Astrocyte of the cerebellum (primary cell): ENCODE measurements around the gene NOSIP.

Experiments
- DNase-seq: peaks from one replicate; pipeline ENCODE4 v3.0.0-alpha.2; 2011; ENCODE audit warnings: low read depth
- H3K4me3 ChIP-seq: 2 replicates; pipeline ENCODE4 v1.5.1; 2011; ENCODE audit warnings: mild to moderate bottlenecking, low read depth, low read length, moderate library complexity
- in situ Hi-C: cut with HindIII; loops from 2 replicates; pipeline ENCODE4 v1.10.0; 2017; ENCODE audit warnings: low sequenced_read_pairs
- TF ChIP-seq, protein P1 (sequence below): IDR thresholded peaks from 2 replicates; pipeline ENCODE4 v1.5.1; 2012; ENCODE audit warnings: low read length, low read depth, moderate library complexity, mild to moderate bottlenecking; ENCODE audit errors: missing control alignments

The NOSIP gene

DNA sequence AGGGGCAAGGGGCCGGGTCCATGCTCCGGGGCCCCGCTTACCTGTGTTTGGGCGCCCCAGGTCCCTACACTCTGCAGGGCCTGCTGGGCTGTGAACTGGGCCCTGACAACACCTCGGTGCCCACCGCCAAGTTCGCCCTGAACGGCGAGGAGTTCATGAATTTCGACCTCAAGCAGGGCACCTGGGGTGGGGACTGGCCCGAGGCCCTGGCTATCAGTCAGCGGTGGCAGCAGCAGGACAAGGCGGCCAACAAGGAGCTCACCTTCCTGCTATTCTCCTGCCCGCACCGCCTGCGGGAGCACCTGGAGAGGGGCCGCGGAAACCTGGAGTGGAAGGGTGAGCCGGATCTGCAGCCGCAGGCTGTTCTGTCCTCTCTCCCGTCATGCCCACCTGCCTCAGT lies 66.2 kb downstream of the NOSIP start:
- in situ Hi-C loops: loop anchor here (5.0 to 10.0 kb wide), 2 partner anchors 48 to 131 kb away; partner anchors contain the start of genes RRAS and SCAF1
- H3K4me3 ChIP-seq: peak overlapping the region; percentile 78
- no peak for DNase-seq
- TF ChIP-seq, protein P1, sequence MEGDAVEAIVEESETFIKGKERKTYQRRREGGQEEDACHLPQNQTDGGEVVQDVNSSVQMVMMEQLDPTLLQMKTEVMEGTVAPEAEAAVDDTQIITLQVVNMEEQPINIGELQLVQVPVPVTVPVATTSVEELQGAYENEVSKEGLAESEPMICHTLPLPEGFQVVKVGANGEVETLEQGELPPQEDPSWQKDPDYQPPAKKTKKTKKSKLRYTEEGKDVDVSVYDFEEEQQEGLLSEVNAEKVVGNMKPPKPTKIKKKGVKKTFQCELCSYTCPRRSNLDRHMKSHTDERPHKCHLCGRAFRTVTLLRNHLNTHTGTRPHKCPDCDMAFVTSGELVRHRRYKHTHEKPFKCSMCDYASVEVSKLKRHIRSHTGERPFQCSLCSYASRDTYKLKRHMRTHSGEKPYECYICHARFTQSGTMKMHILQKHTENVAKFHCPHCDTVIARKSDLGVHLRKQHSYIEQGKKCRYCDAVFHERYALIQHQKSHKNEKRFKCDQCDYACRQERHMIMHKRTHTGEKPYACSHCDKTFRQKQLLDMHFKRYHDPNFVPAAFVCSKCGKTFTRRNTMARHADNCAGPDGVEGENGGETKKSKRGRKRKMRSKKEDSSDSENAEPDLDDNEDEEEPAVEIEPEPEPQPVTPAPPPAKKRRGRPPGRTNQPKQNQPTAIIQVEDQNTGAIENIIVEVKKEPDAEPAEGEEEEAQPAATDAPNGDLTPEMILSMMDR: no peak

DNA sequence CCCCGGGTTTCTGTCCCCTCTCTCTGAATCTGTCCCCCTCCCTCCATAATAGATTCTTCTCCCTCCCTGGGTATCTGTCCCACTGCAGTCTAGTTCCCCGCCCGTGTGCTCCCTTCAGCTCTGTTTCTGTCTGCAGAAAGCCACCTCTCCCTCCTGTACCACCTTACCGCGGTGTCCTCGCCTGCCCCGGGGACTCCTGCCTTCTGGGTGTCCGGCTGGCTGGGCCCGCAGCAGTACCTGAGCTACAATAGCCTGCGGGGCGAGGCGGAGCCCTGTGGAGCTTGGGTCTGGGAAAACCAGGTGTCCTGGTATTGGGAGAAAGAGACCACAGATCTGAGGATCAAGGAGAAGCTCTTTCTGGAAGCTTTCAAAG lies 66.6 kb downstream of the NOSIP start:
- in situ Hi-C loops: loop anchor here (5.0 to 10.0 kb wide), 2 partner anchors 49 to 131 kb away; partner anchors contain the start of genes RRAS and SCAF1
- peak overlapping the region; percentile 78 for H3K4me3 ChIP-seq
- TF ChIP-seq, protein P1: no peak
- DNase-seq: no peak

DNA sequence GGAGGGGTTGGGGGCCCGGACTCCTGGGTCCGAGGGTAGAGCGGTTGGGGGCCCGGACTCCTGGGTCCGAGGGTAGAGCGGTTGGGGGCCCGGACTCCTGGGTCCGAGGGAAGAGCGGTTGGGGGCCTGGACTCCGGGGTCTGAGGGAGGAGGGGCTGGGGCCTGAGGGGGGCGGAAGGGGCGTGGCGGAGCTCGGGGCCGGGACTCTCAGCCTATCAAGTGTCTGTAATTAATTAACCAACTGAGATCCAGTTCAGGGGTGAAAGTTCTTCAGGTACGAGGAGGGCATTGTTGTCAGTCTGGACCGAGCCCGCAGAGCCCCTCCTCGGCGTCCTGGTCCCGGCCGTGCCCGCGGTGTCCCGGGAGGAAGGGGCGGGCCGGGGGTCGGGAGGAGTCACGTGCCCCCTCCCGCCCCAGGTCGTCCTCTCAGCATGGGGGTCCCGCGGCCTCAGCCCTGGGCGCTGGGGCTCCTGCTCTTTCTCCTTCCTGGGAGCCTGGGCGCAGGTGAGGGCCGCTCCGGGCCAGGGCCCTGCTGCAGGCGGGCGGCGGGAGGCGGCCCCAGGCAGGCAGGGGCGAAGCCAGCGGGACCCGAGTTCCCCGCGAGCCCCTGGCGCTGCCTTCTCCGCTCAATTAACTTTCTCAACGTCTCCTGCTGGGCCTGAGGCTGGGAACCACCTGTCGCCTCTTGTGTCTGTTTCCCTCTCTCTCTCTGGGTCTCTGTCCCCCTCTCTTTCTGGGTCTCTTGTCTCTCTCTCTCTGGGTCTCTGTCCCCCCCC lies 67.2 kb downstream of the NOSIP start:
- in situ Hi-C loops: loop anchor here (5.0 to 10.0 kb wide), 2 partner anchors 49 to 132 kb away; partner anchors contain the start of genes RRAS and SCAF1
- peak overlapping the region; percentile 78 for H3K4me3 ChIP-seq
- TF ChIP-seq, protein P1: no peak
- DNase-seq: no peak

DNA sequence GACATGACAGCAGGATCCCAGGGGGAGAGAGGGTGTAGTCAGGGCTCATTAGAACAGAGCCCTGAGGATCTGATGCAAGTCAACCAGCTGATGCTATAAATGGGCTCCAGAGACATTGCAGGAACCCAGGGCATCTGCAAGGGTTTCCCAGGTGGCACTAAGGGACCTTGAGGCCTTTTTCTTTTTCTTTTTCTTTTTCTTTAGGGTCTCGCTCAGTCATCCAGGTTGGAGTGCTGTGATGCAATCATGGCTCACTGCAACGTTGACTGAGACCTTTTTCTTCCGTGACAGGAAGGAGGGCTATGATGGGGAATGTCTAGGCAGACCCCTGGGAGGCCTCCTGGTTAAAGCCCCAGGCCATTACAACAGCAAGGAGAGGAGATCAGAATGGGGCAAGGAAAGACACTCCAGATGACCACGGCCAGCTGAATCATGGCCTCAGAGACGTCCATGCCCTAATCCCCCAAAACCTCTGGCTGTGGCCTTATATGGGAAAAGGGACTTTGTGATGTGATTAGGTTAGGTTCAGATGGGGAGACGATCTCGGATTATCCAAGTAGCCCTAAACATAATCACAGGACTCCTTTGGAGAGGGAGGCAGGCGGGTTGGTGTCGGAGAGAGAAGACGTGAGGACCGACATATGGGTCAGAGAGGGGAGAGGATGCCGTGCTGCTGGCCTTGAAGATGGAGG lies 72.4 kb downstream of the NOSIP start:
- in situ Hi-C loops: no loop called here
- DNase-seq: no peak
- TF ChIP-seq, protein P1: no peak
- no peak overlapping the region for H3K4me3 ChIP-seq

DNA sequence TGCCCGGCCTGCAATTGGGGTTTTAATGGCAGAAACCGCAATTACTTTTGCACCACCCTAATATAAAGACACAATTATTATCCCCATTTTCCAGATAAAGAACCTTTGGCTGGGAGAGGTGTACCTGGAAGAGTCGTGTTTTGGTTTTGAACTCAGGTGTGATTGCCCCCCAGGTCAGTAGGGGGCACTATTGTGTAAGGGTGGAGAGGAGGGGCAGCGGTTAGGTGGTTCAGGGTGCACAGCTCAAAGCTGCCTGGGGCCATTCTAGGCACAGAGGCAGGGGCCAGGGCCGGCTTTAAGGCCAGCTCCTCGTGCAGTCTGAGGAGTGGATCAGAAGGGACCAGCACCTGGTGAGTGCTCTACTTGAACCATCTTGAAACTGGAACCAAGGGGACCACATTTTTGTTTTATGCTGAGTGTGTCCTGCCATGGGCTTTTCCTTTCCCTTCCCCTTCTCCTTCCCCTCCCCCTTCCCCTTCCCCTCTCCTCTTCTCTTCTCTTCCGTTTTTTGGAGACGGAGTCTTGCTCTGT lies 73.7 kb downstream of the NOSIP start:
- TF ChIP-seq, protein P1: peak; percentile 76
- in situ Hi-C loops: no loop called here
- DNase-seq: no peak
- H3K4me3 ChIP-seq: no peak overlapping the region
